Measurements from ENCODE around the gene FCRL6.

FCRL6 gene

GRCh38 chr1:159864262-159864661 lies 62.1 kb downstream of the FCRL6 start:
- DNase-seq (ENCODE audit: low spot score), result no peak

All from hematopoietic multipotent progenitor cell treated with erythropoietin and hydrocortisone succinate and interleukin-3 and kit ligand, for 15 days (in vitro differentiated cells).